Neutrophil (primary cell): ENCODE measurements around the gene BAAT.

Experiments
- H3K27ac ChIP-seq: fragments of 200-600 bp; sonication (generic); 2 replicates; pipeline ENCODE4 v1.5.1; 2016; ENCODE audit warnings: mild to moderate bottlenecking, moderate library complexity
- H3K27me3 ChIP-seq: fragments of 200-600 bp; sonication (generic); 2 replicates; pipeline ENCODE4 v1.6.0; 2016; ENCODE audit warnings: mild to moderate bottlenecking
- H3K36me3 ChIP-seq: fragments of 200-600 bp; sonication (generic); 2 replicates; pipeline ENCODE4 v1.5.1; 2017
- H3K4me1 ChIP-seq, 2 experiments: fragments of 200-600 bp in 1 of 2; sonication (generic) in 1 of 2; 1 replicate in 1 of 2; 2 replicates in 1 of 2; pipeline versions ENCODE4 v1.5.1 to v1.6.1; 2013 to 2016; ENCODE audit warnings: low read depth in 1 of 2, low read length in 1 of 2, mild to moderate bottlenecking in 1 of 2, moderate library complexity in 1 of 2; ENCODE audit not compliant: control insufficient read depth in 1 of 2, insufficient read depth in 1 of 2
- H3K4me3 ChIP-seq, 2 experiments: fragments of 200-600 bp in 1 of 2; sonication (generic) in 1 of 2; 1 replicate in 1 of 2; 2 replicates in 1 of 2; pipeline ENCODE4 v1.5.1; 2013 to 2016; ENCODE audit warnings: low read depth in 1 of 2, low read length in 1 of 2, mild to moderate bottlenecking in 1 of 2, moderate library complexity in 1 of 2
- H3K9me3 ChIP-seq: fragments of 200-600 bp; sonication (generic); 2 replicates; pipeline ENCODE4 v1.5.1; 2016
- CTCF ChIP-seq: fragments of 200-600 bp; sonication (generic); IDR thresholded peaks from 2 replicates; pipeline ENCODE4 v1.5.1; 2016; ENCODE audit warnings: antibody characterized with exemption

The BAAT gene

GRCh38 chr9:101427957-101428655, 43.3 kb upstream of the BAAT start:
- Histone ChIP-seq H3K9me3 (no peaks in the 10 kb centered on the region), H3K27ac (no peak overlapping the region), H3K36me3 (no peaks in the 10 kb centered on the region), H3K27me3 (no peaks in the 10 kb centered on the region), H3K4me1 (no peaks in the 10 kb centered on the region), H3K4me3 (no peak overlapping the region)
- no peak for TF ChIP-seq CTCF

GRCh38 chr9:101427358-101427757, 42.6 kb upstream of the BAAT start:
- no peaks in the 10 kb centered on the region for H3K4me1 ChIP-seq
- no peaks in the 10 kb centered on the region for H3K36me3 ChIP-seq
- no peak overlapping the region for H3K27ac ChIP-seq
- H3K4me3 ChIP-seq: no peak overlapping the region
- H3K9me3 ChIP-seq: no peaks in the 10 kb centered on the region
- H3K27me3 ChIP-seq: no peaks in the 10 kb centered on the region
- no peak for TF ChIP-seq CTCF

GRCh38 chr9:101421653-101422065, 36.9 kb upstream of the BAAT start:
- Histone ChIP-seq H3K36me3 (no peaks in the 10 kb centered on the region), H3K9me3 (no peaks in the 10 kb centered on the region), H3K4me3 (no peak overlapping the region), H3K4me1 (peaks cover 7 to 17% of the 10 kb centered on the region in 2 experiments), H3K27me3 (no peaks in the 10 kb centered on the region), H3K27ac (no peak overlapping the region)
- TF ChIP-seq CTCF: no peak

- Histone ChIP-seq H3K4me3 (no peak overlapping the region), H3K4me1 (peaks cover 7 to 17% of the 10 kb centered on the region in 2 experiments), H3K9me3 (no peaks in the 10 kb centered on the region), H3K36me3 (no peaks in the 10 kb centered on the region), H3K27me3 (no peaks in the 10 kb centered on the region), H3K27ac (no peak overlapping the region)
- TF ChIP-seq CTCF: no peak
These were observed 35.1 kb upstream of the BAAT start for GRCh38 chr9:101419863-101420262.

GRCh38 chr9:101418518-101419430, 34.0 kb upstream of the BAAT start:
- no peaks in the 10 kb centered on the region for H3K9me3 ChIP-seq
- H3K4me3 ChIP-seq: no peak overlapping the region
- H3K27me3 ChIP-seq: no peaks in the 10 kb centered on the region
- peaks cover 7 to 17% of the 10 kb centered on the region in 2 experiments for H3K4me1 ChIP-seq
- TF ChIP-seq CTCF: no peak
- H3K36me3 ChIP-seq: no peaks in the 10 kb centered on the region
- H3K27ac ChIP-seq: no peak overlapping the region
